GM18505 (cell line): ENCODE measurements around the gene TRAF1.
A peak's percentile ranks its signal among the peaks of the same experiment; 100 is the strongest.

Experiments
- ATAC-seq: cut with Tn5 transposase; IDR thresholded peaks from one replicate; pipeline ENCODE4 v1.9.1; 2021; ENCODE audit not compliant: unreplicated experiment
- POLR2A ChIP-seq: IDR thresholded peaks from 4 replicates; pipeline ENCODE4 v1.6.1; 2011; ENCODE audit warnings: borderline replicate concordance; ENCODE audit not compliant: insufficient read depth, insufficient read length; ENCODE audit errors: extremely low read depth

The TRAF1 gene

GRCh38 chr9:120868339-120868675, 58.3 kb downstream of the TRAF1 start:
- no peak for ATAC-seq
- TF ChIP-seq POLR2A = peak; percentile 30

DNA sequence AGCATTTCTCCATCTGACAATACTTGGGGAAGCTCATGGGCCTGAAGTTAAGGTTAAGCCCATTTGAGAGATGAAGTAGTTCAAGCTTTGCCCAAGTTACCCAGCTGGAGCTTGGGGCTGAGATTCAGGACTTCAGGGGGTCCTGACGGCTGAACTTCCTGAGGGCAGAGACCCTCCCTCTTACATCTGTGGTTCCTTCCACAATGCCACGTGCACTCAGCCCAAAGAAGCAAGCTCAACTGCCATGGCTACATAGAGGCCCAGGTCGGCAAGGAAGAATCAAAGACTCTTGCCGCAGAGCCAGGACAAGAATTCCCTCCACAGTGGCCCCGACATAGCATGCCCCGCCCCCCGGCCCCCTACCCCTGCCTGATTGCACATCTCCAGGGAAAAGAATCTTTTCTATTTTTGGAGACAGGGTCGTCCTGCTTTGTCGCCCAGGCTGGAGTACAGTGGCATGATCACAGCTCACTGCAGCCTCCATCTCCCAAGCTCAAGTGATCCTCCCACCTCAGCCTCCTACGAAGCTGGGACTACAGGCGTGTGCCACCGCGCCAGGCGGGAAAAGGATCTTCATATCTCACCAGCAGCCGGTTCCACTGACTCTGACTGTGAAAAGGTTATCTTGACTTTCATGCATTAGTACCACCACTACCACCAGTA, 58.8 kb downstream of the TRAF1 start:
- TF ChIP-seq POLR2A = no peak
- ATAC-seq = no peak

DNA sequence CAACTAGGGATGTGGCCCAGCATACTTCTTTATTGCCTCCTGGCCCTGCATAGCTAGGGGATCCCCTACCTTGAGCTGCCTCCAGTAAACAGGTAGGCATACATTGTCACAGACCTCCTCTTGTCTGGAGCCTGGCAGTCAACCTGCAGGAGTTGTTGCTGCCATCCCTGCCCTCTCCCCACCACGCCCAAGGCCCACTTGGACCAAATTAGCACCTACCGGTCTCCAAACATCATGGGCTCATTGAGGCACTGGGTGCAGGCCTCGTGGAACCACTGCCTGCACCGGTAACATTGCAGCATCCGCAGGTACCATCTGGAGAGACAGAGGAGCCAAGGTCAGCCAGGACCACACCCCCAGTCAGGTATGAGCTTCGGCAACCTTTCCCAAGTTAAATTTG, 59.9 kb downstream of the TRAF1 start:
- ATAC-seq = no peak
- no peak for TF ChIP-seq POLR2A

GRCh38 chr9:120865809-120866208, 60.8 kb downstream of the TRAF1 start:
- TF ChIP-seq POLR2A = no peak
- no peak for ATAC-seq

GRCh38 chr9:120865176-120865575, 61.4 kb downstream of the TRAF1 start:
- no peak for TF ChIP-seq POLR2A
- no peak for ATAC-seq

GRCh38 chr9:120864719-120865118, 61.9 kb downstream of the TRAF1 start:
- TF ChIP-seq POLR2A = no peak
- ATAC-seq = no peak

DNA sequence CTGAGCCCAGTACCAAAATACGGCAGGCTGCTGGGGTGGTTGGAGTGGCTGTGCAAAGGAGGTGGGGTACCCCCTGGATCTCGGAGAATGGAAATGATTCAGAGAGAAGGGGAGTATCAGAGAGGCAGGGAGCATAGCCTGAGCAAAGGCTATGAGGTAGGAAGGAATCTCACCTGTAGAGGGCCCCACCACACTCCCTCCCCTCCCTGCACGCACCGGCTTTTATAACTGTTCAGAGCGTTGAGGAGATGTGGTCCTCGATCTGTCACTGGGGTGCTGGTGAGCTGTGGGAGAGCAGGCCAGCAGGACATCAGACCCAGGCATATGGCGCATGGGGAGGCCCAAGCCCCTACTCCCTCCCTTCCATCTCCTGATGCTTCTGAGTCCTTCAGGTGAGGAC, 62.8 kb downstream of the TRAF1 start:
- no peak for ATAC-seq
- TF ChIP-seq POLR2A = no peak

GRCh38 chr9:120862452-120862851, 64.1 kb downstream of the TRAF1 start:
- TF ChIP-seq POLR2A = no peak
- ATAC-seq = no peak

GRCh38 chr9:120861935-120862334, 64.7 kb downstream of the TRAF1 start:
- no peak for TF ChIP-seq POLR2A
- ATAC-seq = no peak

DNA sequence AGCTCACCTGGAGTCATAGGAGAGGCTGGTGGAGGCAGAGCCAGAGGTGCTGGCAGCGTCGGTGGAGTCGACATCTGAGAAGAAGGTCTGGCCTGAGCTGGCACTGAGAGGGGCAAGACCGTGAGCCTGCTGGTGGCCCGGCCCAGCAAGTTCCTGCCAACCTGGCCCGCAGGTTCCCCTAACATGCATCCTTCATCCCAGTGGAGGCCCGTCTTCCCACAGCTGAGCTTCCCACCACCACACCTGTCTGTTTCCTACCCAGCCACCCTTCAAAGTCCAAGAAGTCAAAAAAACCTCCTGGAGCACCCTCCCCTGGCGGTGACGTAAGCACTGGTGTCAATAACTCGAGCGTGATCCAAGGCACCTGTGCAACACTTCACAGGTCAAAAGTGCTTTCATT, 66.5 kb downstream of the TRAF1 start:
- no peak for ATAC-seq

GRCh38 chr9:120859361-120859760, 67.2 kb downstream of the TRAF1 start:
- no peak for ATAC-seq
- no peak for TF ChIP-seq POLR2A

More for the DNA sequence above, 66.5 kb downstream of the TRAF1 start:
- no peak for TF ChIP-seq POLR2A

- no peak for TF ChIP-seq POLR2A
Measured at GRCh38 chr9:120857902-120858301, 68.7 kb downstream of the TRAF1 start.

GRCh38 chr9:120857481-120857880, 69.1 kb downstream of the TRAF1 start:
- no peak for TF ChIP-seq POLR2A
- ATAC-seq = no peak

More at GRCh38 chr9:120857902-120858301, 68.7 kb downstream of the TRAF1 start:
- ATAC-seq = no peak

GRCh38 chr9:120856700-120857099, 69.9 kb downstream of the TRAF1 start:
- ATAC-seq = no peak
- TF ChIP-seq POLR2A = no peak
